KMS-11 (cell line): ENCODE measurements around the gene PNMT.
A peak's percentile ranks its signal among the peaks of the same experiment; 100 is the strongest.

Source experiments
- H2AFZ ChIP-seq: fragments of 200-600 bp; sonication (generic); 2 replicates; pipeline ENCODE4 v1.6.1; 2016; ENCODE audit warnings: antibody characterized with exemption, mixed run types, low read depth
- H3K27ac ChIP-seq: fragments of 200-600 bp; sonication (generic); 2 replicates; pipeline ENCODE4 v1.6.1; 2016; ENCODE audit warnings: mild to moderate bottlenecking, mixed run types
- H3K27me3 ChIP-seq: fragments of 200-600 bp; sonication (generic); 2 replicates; pipeline ENCODE4 v1.6.1; 2017; ENCODE audit warnings: mild to moderate bottlenecking, low read depth, mixed run types, moderate library complexity; ENCODE audit not compliant: insufficient read depth
- H3K36me3 ChIP-seq: fragments of 200-600 bp; sonication (generic); 2 replicates; pipeline ENCODE4 v1.6.1; 2017; ENCODE audit warnings: mild to moderate bottlenecking, mixed run types; ENCODE audit not compliant: insufficient read depth
- H3K4me1 ChIP-seq: fragments of 200-600 bp; sonication (generic); 2 replicates; pipeline ENCODE4 v1.6.1; 2016; ENCODE audit warnings: mild to moderate bottlenecking, low read depth, mixed run types; ENCODE audit not compliant: poor library complexity, severe bottlenecking
- H3K4me2 ChIP-seq: fragments of 200-600 bp; sonication (generic); 2 replicates; pipeline ENCODE4 v1.7.0; 2016; ENCODE audit warnings: mild to moderate bottlenecking, mixed run types
- H3K4me3 ChIP-seq: fragments of 200-600 bp; sonication (generic); IDR thresholded peaks from 2 replicates; pipeline ENCODE4 v1.6.1; 2017; ENCODE audit warnings: low read depth, low read length, mixed read lengths; ENCODE audit not compliant: insufficient read depth
- H3K79me2 ChIP-seq: fragments of 200-600 bp; sonication (generic); 2 replicates; pipeline ENCODE4 v1.6.1; 2016; ENCODE audit warnings: low read depth, mixed run types; ENCODE audit not compliant: insufficient read depth
- H3K9ac ChIP-seq: fragments of 200-600 bp; sonication (generic); 2 replicates; pipeline ENCODE4 v1.6.1; 2016; ENCODE audit warnings: mild to moderate bottlenecking, mixed run types
- H4K20me1 ChIP-seq: fragments of 200-600 bp; sonication (generic); 2 replicates; pipeline ENCODE4 v1.6.1; 2016; ENCODE audit warnings: mild to moderate bottlenecking, mixed run types; ENCODE audit not compliant: insufficient read depth
- TF ChIP-seq, protein P1 (sequence below): fragments of 200-600 bp; sonication (generic); conservative IDR thresholded peaks from 2 replicates; pipeline ENCODE4 v1.6.1; 2017; ENCODE audit warnings: low read depth, mild to moderate bottlenecking, antibody characterized with exemption, low read length, moderate library complexity, mixed read lengths

PNMT gene

DNA sequence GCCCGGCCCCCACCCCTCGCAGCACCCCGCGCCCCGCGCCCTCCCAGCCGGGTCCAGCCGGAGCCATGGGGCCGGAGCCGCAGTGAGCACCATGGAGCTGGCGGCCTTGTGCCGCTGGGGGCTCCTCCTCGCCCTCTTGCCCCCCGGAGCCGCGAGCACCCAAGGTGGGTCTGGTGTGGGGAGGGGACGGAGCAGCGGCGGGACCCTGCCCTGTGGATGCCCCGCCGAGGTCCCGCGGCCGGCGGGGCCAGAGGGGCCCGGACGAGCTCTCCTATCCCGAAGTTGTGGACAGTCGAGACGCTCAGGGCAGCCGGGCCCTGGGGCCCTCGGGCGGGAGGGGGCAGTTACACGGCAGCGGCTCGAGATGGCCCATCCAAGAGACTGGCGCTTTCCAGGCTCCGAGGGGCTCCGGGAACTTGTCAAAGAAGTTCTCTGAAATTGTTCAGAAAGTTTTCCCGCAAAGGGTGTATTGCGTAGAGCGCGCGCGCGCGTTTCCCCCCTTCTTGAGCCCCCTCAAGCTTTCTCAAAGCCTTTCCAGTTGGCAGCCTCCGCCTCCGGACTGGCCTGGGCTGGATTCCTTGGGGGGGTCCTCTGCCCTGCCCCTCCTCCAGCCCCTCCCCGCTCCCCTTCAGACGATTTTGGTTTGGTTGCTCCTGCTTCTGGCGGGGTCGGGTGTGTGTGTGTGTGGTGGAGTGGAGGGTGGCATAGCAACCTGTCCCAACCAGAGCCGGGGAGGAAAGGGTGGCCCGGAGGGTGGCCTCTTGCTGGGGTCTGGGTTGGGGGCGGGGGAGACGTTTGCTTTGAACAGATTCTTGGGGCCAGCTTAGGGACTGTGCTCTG lies 32.1 kb downstream of the PNMT start:
- no peaks in the 10 kb centered on the region for H3K27me3 ChIP-seq
- TF ChIP-seq, protein P1, sequence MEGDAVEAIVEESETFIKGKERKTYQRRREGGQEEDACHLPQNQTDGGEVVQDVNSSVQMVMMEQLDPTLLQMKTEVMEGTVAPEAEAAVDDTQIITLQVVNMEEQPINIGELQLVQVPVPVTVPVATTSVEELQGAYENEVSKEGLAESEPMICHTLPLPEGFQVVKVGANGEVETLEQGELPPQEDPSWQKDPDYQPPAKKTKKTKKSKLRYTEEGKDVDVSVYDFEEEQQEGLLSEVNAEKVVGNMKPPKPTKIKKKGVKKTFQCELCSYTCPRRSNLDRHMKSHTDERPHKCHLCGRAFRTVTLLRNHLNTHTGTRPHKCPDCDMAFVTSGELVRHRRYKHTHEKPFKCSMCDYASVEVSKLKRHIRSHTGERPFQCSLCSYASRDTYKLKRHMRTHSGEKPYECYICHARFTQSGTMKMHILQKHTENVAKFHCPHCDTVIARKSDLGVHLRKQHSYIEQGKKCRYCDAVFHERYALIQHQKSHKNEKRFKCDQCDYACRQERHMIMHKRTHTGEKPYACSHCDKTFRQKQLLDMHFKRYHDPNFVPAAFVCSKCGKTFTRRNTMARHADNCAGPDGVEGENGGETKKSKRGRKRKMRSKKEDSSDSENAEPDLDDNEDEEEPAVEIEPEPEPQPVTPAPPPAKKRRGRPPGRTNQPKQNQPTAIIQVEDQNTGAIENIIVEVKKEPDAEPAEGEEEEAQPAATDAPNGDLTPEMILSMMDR: no peak
- H3K4me2 ChIP-seq: no peak overlapping the region
- no peak overlapping the region for H3K9ac ChIP-seq
- H4K20me1 ChIP-seq: no peaks in the 10 kb centered on the region
- peaks cover 39% of the 10 kb centered on the region for H3K4me1 ChIP-seq
- H2AFZ ChIP-seq: no peak overlapping the region
- H3K27ac ChIP-seq: no peak overlapping the region
- H3K36me3 ChIP-seq: no peaks in the 10 kb centered on the region
- no peak overlapping the region for H3K4me3 ChIP-seq
- no peaks in the 10 kb centered on the region for H3K79me2 ChIP-seq

DNA sequence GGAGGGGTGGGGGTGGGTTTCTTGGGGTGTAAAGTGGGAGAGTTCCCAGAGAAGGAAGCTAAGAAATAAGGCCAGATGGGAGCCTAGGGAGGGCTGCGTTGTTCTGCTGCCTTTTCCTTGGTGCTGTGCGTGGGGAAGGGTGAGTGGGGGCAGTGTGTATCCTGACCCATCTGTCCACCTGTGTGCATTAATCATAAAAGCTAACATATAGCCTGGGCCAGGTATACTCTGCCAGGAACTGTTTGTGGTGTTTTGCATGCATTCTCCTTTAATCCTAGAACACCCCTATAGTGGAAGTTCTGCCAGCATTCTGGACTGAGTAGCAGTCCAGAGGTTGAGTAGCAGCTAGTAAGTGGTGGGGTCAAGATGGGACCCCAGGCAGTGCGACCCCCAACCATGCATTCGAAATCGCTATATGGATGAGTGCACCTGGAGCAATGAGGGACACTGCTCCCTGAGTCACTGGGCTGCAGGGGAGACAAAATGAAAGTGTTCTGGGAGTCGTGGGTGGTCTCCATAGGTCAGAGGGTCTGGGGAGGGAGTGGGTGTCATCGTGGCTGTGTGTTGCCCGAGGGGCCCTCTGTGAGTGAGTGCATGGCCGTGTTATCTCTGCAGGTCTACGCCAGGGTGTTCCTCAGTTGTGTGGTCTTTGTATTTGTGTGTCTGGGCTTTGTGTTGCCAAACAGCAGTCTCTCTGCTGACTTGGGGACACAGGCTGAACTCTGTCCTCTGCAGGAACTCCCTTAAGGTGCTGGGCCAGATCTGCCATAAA lies 32.9 kb downstream of the PNMT start:
- TF ChIP-seq, protein P1: no peak
- Histone ChIP-seq H3K4me1 (peaks cover 46% of the 10 kb centered on the region), H3K4me2 (no peak overlapping the region), H3K36me3 (no peaks in the 10 kb centered on the region), H3K4me3 (no peak overlapping the region), H3K79me2 (no peaks in the 10 kb centered on the region), H3K9ac (no peak overlapping the region), H3K27me3 (no peaks in the 10 kb centered on the region), H4K20me1 (no peaks in the 10 kb centered on the region), H3K27ac (no peak overlapping the region), H2AFZ (no peak overlapping the region)

DNA sequence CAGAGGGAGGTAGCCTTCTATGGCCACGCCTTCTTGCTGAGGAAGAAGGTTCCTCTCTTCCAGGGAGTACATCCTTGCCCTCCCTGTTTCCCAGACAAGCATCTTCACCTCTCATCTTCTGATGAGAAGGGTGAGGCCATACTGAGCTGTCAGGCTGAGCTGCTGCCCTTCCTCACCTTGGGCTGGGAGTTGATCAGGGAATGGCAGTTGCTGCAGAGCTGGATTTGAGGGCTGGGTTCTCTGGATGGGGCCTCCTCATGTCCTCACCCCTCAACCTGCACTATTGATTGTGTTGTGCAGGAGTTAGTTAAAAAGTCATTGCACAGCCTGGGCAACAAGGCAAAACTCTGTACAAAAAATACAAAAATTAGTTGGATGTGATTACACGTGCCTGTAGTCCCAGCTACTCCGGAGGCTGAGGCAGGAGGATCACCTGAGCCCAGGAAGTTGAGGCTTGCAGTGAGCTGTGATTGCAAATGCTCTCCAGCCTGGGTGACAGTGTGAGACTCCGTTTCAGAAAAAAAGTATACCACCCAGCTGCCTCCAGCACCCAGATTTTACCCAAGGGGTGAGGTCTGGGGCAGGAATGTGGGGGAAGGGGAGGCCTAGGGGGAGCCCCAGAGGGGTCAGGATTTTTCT lies 33.6 kb downstream of the PNMT start:
- TF ChIP-seq, protein P1: no peak
- Histone ChIP-seq H3K36me3 (no peaks in the 10 kb centered on the region), H4K20me1 (no peaks in the 10 kb centered on the region), H3K27me3 (no peaks in the 10 kb centered on the region), H3K27ac (peak overlapping the region; percentile 89; the same call in 1 of the 2 replicates), H3K9ac (no peak overlapping the region), H3K4me2 (no peak overlapping the region), H3K79me2 (no peaks in the 10 kb centered on the region), H3K4me3 (no peak overlapping the region), H2AFZ (no peak overlapping the region), H3K4me1 (peaks cover 50% of the 10 kb centered on the region)

DNA sequence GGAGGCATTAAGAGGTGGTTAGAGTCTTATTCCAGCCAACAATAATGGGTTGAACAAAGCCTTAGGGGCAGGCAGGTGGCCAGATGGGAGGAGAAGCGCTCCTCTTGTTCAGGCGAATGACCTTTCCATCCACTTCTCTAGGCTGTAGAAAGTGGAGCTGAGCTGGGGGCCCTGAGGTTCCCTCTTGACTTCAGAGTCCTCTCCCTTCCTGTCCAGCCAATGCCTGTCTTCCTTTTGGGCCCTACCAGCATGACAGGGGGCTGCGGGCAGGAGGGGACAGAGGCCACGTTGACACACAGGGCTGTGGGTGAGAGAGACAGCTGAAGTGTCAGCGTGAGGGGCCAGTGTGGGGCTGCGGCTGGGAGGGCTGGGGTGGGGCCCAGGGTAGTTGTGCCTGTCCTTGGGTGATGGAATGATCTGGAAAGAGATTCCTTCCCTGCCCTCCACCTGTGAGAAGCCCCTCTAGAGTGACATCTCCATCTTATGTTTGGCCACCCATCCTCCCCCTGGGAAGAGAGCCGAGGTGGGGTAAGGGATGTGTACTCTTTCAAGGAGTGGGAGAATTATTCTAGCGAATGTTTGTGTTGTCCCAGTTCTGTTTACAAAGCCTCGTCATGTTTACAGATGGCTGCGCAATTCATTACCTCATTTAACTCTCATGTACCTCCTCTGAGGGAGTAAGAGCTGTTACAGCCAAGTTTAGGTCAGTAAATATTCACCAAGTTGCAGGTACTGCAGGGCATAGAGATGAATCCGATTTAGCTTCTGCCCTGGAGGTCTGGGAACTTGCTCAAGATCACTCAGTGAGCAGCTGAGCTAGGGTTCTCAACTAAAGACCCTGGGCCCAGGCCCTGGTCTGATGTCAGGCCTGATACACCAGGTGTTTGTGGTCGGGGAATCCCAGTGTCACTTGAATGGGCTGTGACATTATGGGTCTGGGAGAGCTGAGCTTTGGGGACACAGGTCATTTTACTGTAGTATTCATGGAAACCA lies 34.9 kb downstream of the PNMT start:
- H2AFZ ChIP-seq: peak overlapping the region; percentile 48; the same call in 1 of the 2 replicates
- TF ChIP-seq, protein P1: no peak
- no peaks in the 10 kb centered on the region for H3K27me3 ChIP-seq
- H3K36me3 ChIP-seq: no peaks in the 10 kb centered on the region
- H4K20me1 ChIP-seq: no peaks in the 10 kb centered on the region
- H3K27ac ChIP-seq: peak overlapping the region; percentile 89
- H3K4me2 ChIP-seq: peak overlapping the region; percentile 69
- no peaks in the 10 kb centered on the region for H3K79me2 ChIP-seq
- H3K9ac ChIP-seq: peak overlapping the region; percentile 49; the same call in 1 of the 2 replicates
- no peak overlapping the region for H3K4me3 ChIP-seq
- peaks cover 59% of the 10 kb centered on the region for H3K4me1 ChIP-seq
